Measurements from ENCODE around the gene COQ10A.

DNA sequence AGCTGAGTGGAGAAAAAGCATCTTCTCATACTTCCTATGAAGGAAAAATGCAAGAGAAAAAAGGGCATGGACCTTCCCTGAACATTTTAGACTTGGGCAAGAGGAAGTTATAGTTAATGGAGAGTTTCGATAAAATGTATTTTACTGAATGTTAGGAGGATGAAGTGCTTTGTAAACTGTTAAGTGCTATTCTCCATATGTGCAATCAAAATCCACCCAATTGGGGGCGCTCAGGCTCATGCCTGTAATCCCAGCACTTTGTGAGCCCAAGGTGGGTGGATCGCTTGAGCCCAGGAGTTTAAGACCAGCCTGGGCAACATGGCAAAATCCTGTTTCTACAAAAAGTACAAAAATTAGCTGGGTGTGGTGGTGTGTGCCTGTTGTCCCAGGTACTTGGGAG is 50.9 kb downstream of the COQ10A start:
- TF ChIP-seq, protein P1, sequence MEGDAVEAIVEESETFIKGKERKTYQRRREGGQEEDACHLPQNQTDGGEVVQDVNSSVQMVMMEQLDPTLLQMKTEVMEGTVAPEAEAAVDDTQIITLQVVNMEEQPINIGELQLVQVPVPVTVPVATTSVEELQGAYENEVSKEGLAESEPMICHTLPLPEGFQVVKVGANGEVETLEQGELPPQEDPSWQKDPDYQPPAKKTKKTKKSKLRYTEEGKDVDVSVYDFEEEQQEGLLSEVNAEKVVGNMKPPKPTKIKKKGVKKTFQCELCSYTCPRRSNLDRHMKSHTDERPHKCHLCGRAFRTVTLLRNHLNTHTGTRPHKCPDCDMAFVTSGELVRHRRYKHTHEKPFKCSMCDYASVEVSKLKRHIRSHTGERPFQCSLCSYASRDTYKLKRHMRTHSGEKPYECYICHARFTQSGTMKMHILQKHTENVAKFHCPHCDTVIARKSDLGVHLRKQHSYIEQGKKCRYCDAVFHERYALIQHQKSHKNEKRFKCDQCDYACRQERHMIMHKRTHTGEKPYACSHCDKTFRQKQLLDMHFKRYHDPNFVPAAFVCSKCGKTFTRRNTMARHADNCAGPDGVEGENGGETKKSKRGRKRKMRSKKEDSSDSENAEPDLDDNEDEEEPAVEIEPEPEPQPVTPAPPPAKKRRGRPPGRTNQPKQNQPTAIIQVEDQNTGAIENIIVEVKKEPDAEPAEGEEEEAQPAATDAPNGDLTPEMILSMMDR (IDR thresholded peaks at IDR 0.05) = no peak
- TF ChIP-seq POLR2A (IDR thresholded peaks at IDR 0.05) (no peak), EP300 (IDR thresholded peaks at IDR 0.05) (no peak)

All from tibial nerve (tissue), 4 donors.